Mononuclear cell (primary cell): Measurements from ENCODE around the gene CRYGC. TPM values are rescaled to one million over a fixed set of nuclear protein-coding genes. Genes with fewer than 3 reads are reported as not detected.

Experiments
- H3K27me3 ChIP-seq: 2 replicates; pipeline ENCODE4 v1.6.0; 2011; ENCODE audit warnings: low read length, control low read depth; ENCODE audit not compliant: insufficient read depth
- H3K4me1 ChIP-seq: 2 replicates; pipeline ENCODE4 v1.5.1; 2011; ENCODE audit warnings: mild to moderate bottlenecking, low read length, control low read depth; ENCODE audit not compliant: insufficient read depth
- H3K4me3 ChIP-seq: 2 replicates; pipeline ENCODE4 v1.5.1; 2011; ENCODE audit warnings: mild to moderate bottlenecking, low read length, moderate library complexity
- H3K9me3 ChIP-seq: 2 replicates; pipeline ENCODE4 v1.5.1; 2011; ENCODE audit warnings: low read depth, mild to moderate bottlenecking, control low read depth, low read length
- total RNA-seq: library from RNA; depleted of rRNA; stranded (reverse); fragments of >200 nt; gene quantifications from one replicate; pipeline ENCODE4 v1.2.3, GENCODE V29; 2012

The CRYGC gene
- total RNA-seq, 1 donor: not detected

DNA sequence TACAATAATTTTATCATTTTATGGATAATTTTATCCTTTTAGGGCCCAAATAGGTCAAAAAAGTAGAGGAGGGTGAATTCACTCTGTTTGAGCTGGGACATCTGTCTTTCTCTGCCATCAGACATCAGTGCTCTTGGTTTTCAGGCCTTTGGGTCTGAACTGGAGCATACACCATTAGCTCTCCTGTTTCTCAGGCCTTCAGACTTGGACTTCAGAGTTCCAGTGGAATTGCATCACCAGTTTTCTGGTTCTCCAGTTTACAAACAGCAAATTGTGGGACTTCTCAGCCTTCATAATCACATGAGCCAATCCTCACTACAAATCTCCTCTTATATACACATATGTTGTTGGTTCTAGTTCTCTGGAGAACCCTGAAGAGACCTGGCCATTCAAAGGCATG, 39.2 kb downstream of the CRYGC start:
- no peaks in the 10 kb centered on the region for H3K27me3 ChIP-seq
- no peaks in the 10 kb centered on the region for H3K9me3 ChIP-seq
- no peaks in the 10 kb centered on the region for H3K4me1 ChIP-seq
- no peak overlapping the region for H3K4me3 ChIP-seq

DNA sequence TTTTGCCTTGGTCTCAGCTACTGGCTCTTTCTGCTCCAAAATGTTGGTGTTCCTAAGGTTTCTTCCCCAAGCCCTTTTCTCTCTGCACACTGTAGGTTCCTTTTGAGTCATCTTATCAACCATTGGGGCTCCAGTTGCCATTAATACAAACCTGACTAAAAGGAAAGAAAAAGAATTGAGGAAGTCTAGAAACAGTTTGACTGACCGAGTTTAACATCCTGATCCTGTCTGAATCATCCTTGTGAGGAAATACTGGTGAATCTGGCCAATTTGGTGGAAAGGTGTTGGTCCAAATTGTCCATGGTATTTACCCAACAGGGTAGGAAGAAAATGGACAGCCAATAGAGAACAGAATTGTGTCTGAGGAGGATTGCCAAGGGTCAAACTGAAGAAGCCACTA, 43.6 kb downstream of the CRYGC start:
- H3K4me3 ChIP-seq: no peak overlapping the region
- no peaks in the 10 kb centered on the region for H3K4me1 ChIP-seq
- H3K27me3 ChIP-seq: no peaks in the 10 kb centered on the region
- no peaks in the 10 kb centered on the region for H3K9me3 ChIP-seq

DNA sequence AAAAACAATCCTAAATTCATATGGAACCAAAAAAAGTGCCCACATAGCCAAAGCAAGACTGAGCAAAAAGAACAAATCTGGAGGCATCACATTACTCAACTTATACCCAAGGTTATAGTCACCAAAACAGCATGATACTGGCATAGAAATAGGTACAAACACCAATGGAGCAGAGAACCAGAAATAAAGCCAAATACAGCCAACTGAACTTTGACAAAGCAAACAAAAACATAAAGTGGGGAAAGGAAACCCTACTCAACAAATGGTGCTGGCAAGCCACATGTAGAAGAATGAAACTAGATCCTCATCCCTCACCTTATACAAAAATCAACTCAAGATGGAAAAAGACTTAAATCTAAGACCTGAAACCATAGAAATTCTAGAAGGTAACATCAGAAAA, 45.8 kb downstream of the CRYGC start:
- Histone ChIP-seq H3K4me1 (no peaks in the 10 kb centered on the region), H3K9me3 (no peaks in the 10 kb centered on the region), H3K27me3 (no peaks in the 10 kb centered on the region), H3K4me3 (no peak overlapping the region)

Other genes with a start within 250 kb of the CRYGC start
- gene PLEKHM3, start 104.3 kb downstream of the CRYGC start, total RNA-seq: 22.7 TPM
- gene CRYGD, start 5.3 kb downstream of the CRYGC start, total RNA-seq: not detected
- gene CRYGB, start 16.3 kb upstream of the CRYGC start, total RNA-seq: not detected
- gene CRYGA, start 33.8 kb upstream of the CRYGC start, total RNA-seq: not detected
- gene C2orf80, start 60.2 kb upstream of the CRYGC start, total RNA-seq: not detected
- 6.7 TPM for gene IDH1, start 125.2 kb upstream of the CRYGC start, total RNA-seq
- 59.6 TPM for gene PIKFYVE, start 136.4 kb upstream of the CRYGC start, total RNA-seq